Measurements from ENCODE around the gene HECTD2. TPM values are rescaled to one million over a fixed set of nuclear protein-coding genes. Genes with fewer than 3 reads are reported as not detected.
"Not testable (repeated sequence)": the region's sequence is repeated elsewhere in the genome, so short reads cannot be mapped to it uniquely, and the experiment has no call there.

HECTD2 gene
- total RNA-seq, result 1 to 10 TPM; 2.5 to 5.6 TPM

- Histone ChIP-seq H3K27ac (peak within 1 kb of the TSS; percentile 98), H3K4me1 (no peaks in the 10 kb centered on the region), H3K4me3 (peak within 1 kb of the TSS; percentile 81), H3K9ac (ENCODE audit: low read depth in 2 of 2, low read length in 2 of 2) (peak within 1 kb of the TSS; percentile 88 to 98), H3K36me3 (no peaks in the 10 kb centered on the region), H3K9me3 (no peaks in the 10 kb centered on the region), H3K27me3 (no peaks in the 10 kb centered on the region)
- DNase-seq, result peak; percentile 72
- peak; percentile 24 for TF ChIP-seq CTCF (IDR thresholded peaks at IDR 0.05)
- intact Hi-C loops (cut with DNase I), result no loop called here
Measured at GRCh38 chr10:91409869-91410637, at the start of gene HECTD2. Gene HECTD2, plus strand, starts transcription at chr10:91410344. Its CDS starts 95 bp downstream, at chr10:91410439.

- no peak overlapping the region for H3K9ac ChIP-seq (ENCODE audit: low read depth in 2 of 2, low read length in 2 of 2)
- no peak overlapping the region for H3K27ac ChIP-seq
- no peak for TF ChIP-seq CTCF (IDR thresholded peaks at IDR 0.05)
- H3K36me3 ChIP-seq, result no peaks in the 10 kb centered on the region
- no peak for DNase-seq
- no peaks in the 10 kb centered on the region for H3K9me3 ChIP-seq
- intact Hi-C loops (cut with DNase I), result no loop called here
- no peaks in the 10 kb centered on the region for H3K4me1 ChIP-seq
- H3K4me3 ChIP-seq, result no peak overlapping the region
- no peaks in the 10 kb centered on the region for H3K27me3 ChIP-seq
Measured at GRCh38 chr10:91360461-91360860, 49.7 kb upstream of the HECTD2 start.

DNA sequence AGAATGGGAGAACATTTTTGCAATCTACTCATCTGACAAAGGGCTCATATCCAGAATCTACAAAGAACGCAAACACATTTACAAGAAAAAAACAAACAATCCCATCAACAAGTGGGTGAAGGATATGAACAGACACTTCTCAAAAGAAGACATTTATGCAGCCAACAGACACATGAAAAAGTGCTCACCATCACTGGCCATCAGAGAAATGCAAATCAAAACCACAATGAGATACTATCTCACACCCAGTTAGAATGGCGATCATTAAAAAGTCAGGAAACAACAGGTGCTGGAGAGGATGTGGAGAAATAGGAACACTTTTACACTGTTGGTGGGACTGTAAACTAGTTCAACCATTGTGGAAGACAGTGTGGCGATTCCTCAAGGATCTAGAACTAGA is 44.6 kb upstream of the HECTD2 start:
- intact Hi-C loops (cut with DNase I); H3K27ac ChIP-seq; DNase-seq; H3K4me3 ChIP-seq; H3K36me3 ChIP-seq; H3K9me3 ChIP-seq; H3K4me1 ChIP-seq; H3K9ac ChIP-seq (ENCODE audit: low read depth in 2 of 2, low read length in 2 of 2); H3K27me3 ChIP-seq: not testable (repeated sequence)

DNA sequence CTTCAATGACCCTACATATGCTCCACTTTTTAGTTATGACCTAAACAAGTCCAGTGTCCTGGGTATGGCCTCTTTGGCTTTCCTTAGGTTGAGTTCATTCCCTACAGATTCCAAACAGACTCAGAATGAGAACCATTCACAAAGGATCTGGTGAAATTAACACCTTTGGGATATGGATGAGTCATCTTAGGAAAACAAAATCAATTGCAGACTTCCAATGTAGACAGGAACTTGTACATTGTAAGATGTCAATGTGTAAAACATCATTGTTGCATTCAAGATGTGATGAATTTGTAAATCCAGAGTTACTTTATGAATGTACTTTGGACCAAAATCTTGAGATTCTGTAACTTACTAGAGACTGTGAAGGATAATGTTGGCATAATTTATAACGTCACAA is 43.4 kb upstream of the HECTD2 start:
- H3K36me3 ChIP-seq, result no peaks in the 10 kb centered on the region
- no peak for TF ChIP-seq CTCF (IDR thresholded peaks at IDR 0.05)
- intact Hi-C loops (cut with DNase I), result no loop called here
- H3K9me3 ChIP-seq, result no peaks in the 10 kb centered on the region
- DNase-seq, result no peak
- no peak overlapping the region for H3K27ac ChIP-seq
- H3K27me3 ChIP-seq, result no peaks in the 10 kb centered on the region
- no peak overlapping the region for H3K9ac ChIP-seq (ENCODE audit: low read depth in 2 of 2, low read length in 2 of 2)
- no peak overlapping the region for H3K4me3 ChIP-seq
- no peaks in the 10 kb centered on the region for H3K4me1 ChIP-seq

DNA sequence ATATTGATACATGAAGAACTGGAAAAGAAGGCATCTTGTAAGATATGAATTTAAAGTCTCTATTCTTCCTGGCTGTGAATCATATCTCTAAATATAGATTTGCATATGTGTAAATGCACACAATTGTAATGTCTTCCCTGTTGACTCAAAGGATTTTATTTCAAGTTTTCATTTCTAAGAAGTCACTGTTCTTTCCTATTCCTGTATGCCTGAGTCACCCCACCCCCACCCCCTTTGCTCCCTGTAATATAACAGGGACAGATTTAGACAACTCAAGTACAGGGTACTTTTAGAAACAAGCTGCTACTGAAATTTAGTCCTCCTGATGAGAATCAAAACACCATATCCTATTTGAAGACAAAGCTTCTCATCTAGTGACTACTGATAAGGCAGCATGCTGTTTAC is 43.0 kb upstream of the HECTD2 start:
- intact Hi-C loops (cut with DNase I), result no loop called here
- no peak overlapping the region for H3K9ac ChIP-seq (ENCODE audit: low read depth in 2 of 2, low read length in 2 of 2)

More for the DNA sequence above, 43.0 kb upstream of the HECTD2 start:
- no peak for DNase-seq
- Histone ChIP-seq H3K4me1 (no peaks in the 10 kb centered on the region), H3K4me3 (no peak overlapping the region), H3K9me3 (no peaks in the 10 kb centered on the region), H3K27me3 (no peaks in the 10 kb centered on the region), H3K36me3 (no peaks in the 10 kb centered on the region), H3K27ac (no peak overlapping the region)
- no peak for TF ChIP-seq CTCF (IDR thresholded peaks at IDR 0.05)

Data from colonic mucosa (tissue), 4 donors.